Amygdala (tissue), 56 donors: ENCODE results near the gene HSF4.

Experiments used
- DNase-seq, 56 donors: peaks; one replicate each; lab custom pipeline; 2025; lab: John Stamatoyannopoulos, UW

Gene HSF4

GRCh38 chr16:67183284-67183626 lies 18.7 kb downstream of the HSF4 start:
- no peak for DNase-seq

DNA sequence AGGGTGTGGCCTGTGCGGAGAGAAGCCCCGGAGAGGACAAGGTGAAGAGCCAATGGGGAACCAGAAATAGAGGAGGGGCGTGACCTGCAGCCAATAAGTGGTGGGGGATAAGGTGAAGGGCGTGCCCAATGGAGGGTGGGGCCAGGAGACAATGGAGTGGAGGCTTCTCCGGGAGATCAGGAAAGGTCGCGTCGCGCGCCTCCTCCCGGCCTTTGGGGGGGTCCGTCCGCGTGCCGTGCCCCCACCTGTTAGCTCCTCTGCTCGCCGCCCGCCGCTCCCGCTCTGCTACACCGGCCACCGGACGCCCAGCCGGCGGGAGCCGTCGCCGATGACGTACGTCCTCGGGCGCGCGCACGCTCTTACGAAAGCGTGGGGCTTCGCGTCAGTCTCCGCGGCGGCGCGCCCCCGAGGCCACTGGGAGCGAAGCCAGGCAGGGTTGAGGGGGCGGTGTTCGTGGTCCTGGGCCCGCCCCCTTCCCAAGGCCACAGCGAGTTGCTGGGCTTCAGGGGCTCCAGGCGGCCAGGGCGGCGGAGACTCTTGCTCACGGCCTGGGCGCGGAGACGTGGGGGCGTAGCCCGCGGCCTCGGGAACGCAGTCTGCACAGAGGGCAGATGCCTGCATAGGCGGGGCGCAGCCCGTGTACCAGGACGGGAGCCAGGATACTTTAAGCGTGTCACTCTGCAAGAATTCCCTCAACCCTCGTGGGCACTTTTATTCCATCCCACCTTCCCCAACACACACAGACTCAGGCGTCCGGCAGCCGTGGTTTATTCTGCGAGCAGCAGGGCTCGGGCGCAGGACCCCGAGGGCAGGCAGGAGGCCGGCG lies 19.3 kb downstream of the HSF4 start, which contains the start of gene MATCAP1:
Gene MATCAP1 (minus strand): TSS at position 337 of the 826 bp plus-strand sequence. CDS start 3,353 bp downstream, outside the sequence.
- peak in 55 of 56 donors; percentile 78 to 98 (median 93) for DNase-seq

DNA sequence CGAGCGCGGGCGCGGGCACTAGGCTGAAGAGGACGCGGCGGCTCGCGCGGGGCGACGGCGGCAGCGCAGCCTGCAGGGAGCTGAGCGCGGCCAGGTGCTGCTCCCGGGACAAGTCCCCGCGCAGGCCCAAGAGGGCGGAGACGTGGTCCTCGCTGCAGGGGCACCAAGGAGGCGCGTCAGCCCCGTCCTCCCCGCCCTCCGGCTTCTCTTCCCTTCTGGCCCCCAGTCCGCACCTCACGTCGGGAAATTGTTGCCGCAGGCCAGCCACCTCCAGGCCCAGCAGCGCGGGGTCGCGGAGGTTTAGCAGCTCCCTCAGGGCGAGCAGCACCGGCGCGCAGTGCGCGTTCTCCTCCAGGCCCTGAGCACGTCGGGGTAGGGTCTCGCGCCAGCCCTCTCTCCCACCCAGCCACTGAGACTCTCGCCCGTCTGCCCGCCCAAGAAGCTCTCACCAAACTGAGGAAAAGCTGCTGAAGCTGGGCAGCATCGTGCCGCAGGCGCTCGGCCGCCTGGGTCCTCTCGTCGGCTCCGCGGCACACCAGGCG lies 20.0 kb downstream of the HSF4 start:
- DNase-seq = peak in 1 of 56 donors; percentile 52

GRCh38 chr16:67184995-67185650 lies 20.6 kb downstream of the HSF4 start:
- peak in 53 of 56 donors; percentile 11 to 89 (median 66) for DNase-seq

DNA sequence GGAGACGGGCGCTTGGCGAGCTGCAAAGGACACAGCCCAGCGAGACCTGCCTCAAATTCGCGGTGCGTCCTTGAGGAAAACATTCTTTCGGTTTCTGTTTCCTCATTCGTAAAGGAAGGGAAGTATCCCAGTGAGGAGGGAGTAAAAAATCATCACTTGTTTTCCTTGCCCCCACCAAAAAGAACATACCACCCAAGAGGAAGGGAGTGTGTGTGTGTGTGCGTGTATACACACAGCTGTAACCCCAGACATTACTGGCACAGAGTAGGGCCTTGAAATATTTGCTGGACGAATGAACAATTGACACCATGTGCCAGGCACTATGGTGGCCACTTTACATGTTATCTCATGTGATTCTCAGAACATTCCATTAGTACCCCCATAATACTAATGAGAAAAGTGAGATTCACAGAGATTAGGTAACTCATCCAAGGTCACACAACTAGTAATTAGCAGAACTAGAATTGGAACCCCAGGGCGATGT lies 21.1 kb downstream of the HSF4 start:
- DNase-seq = no peak

GRCh38 chr16:67186550-67186950 lies 22.0 kb downstream of the HSF4 start:
- no peak for DNase-seq

DNA sequence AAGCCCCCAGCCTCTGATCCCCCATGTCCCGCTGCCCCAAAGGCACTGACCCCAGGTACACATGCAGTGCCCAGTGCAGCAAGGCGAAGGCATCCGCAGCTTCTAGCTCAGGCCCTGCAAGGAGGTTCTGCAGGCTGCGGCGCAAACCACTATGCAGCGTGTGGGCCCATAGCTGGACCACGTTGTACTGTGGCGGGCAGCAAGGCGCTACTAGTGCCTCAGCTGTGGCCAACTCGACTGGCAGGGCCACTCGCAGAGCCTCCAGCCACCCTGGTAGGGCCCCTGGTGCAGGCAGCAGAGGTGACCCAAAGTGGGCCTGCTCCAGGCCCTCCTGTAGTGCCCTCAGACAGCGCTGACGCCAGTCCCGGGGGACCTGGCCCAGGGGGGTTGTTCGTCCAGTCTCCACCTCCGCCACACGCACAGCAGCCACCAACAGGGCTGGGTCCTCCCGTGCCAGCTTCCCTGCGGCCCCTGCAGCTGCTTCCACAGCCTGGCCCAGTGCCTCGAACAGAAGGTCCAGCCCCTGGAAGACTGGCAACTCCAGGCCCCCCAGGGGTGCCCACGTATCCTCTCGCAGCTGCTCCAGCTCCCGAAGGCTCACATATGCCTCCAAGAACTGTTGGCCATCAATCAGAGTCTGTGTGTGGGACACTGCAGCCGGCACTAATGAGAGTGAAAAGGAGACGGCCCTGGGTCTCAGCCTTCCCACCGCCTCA lies 22.8 kb downstream of the HSF4 start:
- no peak for DNase-seq

GRCh38 chr16:67188323-67188722 lies 23.8 kb downstream of the HSF4 start:
- DNase-seq = no peak

DNA sequence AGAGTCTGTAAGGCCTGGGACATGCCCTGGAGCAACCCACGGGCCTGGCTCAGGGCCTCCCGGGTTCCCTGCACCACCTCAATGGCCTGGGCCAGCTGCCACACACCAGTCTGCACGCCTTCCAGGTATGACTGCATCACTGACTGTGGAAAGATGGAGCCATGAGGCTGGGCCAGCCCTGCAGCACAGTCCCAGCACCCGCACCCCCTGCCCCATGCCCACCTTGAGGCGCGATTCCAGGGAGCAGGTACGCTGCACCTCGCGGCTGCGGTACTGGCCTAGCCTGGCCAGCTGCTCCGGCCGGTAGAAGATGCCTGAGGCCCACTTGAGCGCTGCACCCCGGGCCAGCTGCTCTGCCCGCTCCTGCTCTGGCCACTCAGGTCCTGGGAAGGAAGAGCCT lies 24.3 kb downstream of the HSF4 start:
- DNase-seq = no peak

- no peak for DNase-seq
These were observed 25.5 kb downstream of the HSF4 start, which contains the start of gene EXOC3L1 for GRCh38 chr16:67190041-67190440. Gene EXOC3L1, minus strand, starts transcription at chr16:67190136. Its CDS starts 460 bp downstream, at chr16:67189676.

- no peak for DNase-seq
These were observed 26.2 kb downstream of the HSF4 start for GRCh38 chr16:67190448-67191399.

DNA sequence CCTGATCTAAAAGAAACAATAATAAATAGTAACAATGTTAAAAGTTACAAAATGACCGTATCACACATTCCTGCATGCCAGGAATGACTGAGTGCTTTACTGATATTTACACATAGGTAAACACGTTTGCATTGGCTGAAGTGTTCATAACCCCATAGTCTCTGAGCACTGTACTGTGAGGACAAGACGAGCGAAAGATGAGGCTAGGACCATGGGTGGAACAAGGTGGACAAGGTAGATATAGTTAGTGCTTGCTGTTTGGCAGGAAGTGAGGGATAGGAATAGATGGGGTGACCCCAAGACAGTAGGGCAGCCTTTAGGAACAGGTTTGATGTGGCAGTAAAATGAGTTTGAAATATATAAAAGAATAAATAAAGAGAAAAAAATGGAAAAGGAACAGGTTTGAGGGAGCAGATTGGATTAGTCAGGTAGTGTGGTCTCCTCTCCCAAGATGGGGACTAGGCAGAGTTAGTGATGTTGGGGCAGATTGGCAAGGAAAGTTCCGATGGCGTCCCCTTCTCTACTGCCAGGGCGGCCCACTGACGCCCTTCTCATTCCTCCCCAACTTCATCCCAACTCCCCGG lies 27.0 kb downstream of the HSF4 start:
- DNase-seq = no peak

DNA sequence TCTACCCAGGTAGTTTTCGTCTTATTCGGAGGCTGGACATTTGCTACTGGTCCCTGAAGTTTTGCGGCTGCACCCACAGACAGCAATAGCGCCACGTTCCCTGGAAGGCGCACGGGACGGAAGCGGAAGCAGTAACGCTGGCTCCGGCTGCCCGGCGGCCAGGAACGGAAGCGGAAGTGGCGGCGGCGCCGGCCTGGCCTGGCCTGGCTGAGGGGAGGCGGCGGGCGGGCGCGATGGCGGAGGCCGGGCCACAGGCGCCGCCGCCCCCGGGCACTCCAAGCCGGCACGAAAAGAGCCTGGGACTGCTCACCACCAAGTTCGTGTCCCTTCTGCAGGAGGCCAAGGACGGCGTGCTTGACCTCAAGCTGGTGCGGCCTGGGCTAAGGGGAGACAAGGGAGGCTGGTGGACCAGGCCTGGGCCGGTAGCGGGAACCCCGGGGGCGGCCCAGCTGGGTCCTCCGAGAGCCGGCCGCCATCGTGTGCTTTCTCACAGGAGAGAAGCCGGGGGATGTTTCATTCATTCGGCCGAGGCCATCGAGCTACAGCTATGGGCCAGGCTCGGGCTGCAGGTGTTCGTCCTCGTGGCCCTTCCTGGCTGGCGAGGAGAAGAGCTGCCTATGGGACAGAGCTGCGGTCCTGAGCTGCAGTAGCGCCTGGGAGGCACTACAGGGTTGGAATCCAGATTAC lies 27.6 kb downstream of the HSF4 start, which contains the start of gene E2F4:
Gene E2F4 (plus strand): TSS at position 161 of the 687 bp plus-strand sequence. CDS start 73 bp downstream, at position 234.
- DNase-seq = peak; percentile 55 to 96 (median 86)

- DNase-seq = no peak
These were observed 28.3 kb downstream of the HSF4 start for GRCh38 chr16:67192781-67193361.

GRCh38 chr16:67193536-67193935 lies 29.0 kb downstream of the HSF4 start:
- DNase-seq = no peak

GRCh38 chr16:67194260-67194659 lies 29.7 kb downstream of the HSF4 start:
- no peak for DNase-seq

DNA sequence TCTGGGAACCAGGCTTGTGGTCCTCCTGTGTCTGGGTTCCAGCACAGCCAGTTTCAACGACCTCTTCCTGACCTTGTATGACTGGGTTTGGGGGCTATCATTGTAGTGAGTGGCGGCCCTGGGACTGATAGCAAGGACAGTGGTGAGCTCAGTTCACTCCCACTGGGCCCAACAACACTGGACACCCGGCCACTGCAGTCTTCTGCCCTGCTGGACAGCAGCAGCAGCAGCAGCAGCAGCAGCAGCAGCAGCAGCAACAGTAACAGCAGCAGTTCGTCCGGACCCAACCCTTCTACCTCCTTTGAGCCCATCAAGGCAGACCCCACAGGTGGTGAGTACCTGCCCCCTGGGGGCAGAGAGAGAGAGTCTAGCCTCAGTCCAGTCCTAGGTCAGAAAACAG lies 31.1 kb downstream of the HSF4 start:
- no peak for DNase-seq

DNA sequence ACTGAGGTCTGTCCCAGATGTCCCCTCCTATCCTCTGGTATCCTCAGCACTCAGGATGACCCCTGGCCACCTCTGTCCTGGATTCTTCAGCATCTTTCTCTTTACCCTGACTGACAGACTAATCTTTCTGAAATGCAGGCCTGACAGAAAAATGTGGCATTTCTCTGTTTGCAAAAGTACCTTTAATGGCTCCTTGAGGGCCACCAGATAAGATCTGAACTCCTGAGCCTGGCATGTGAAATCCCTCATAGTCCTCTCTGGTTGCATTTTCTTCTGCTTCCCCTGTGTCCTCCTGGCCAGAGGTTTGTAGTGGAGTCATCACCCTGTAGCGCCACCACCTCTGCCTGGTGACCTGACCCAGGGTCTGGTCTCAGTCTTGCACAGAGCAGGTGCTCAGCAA lies 32.3 kb downstream of the HSF4 start:
- DNase-seq = no peak
